ENCODE results near the gene OGFOD3.

- no peak for TF ChIP-seq CEBPB (IDR thresholded peaks at IDR 0.05; ENCODE audit: low read depth)
- TF ChIP-seq POLR2A (IDR thresholded peaks at IDR 0.05; ENCODE audit: borderline replicate concordance, extremely low read depth, insufficient read depth, insufficient read length): no peak
- no peak for TF ChIP-seq CTCF (IDR thresholded peaks at IDR 0.05 in 2 of 3, conservative IDR thresholded peaks at IDR 0.05 in 1 of 3; ENCODE audit: borderline replicate concordance in 1 of 3, insufficient read depth in 1 of 3, low read depth in 2 of 3, low read length in 2 of 3)
- TF ChIP-seq EZH2 (IDR thresholded peaks at IDR 0.05): no peak
- no peak for TF ChIP-seq ZFX (IDR thresholded peaks at IDR 0.05)
Observed at GRCh38 chr17:82370471-82371332, 47.7 kb downstream of the OGFOD3 start.

Data from HCT116 (cell line).